Neutrophil (primary cell): Measurements from ENCODE around the gene CPSF3.

Experiments
- H3K27ac ChIP-seq: fragments of 200-600 bp; sonication (generic); 2 replicates; pipeline ENCODE4 v1.5.1; 2016; ENCODE audit warnings: mild to moderate bottlenecking, moderate library complexity
- H3K27me3 ChIP-seq: fragments of 200-600 bp; sonication (generic); 2 replicates; pipeline ENCODE4 v1.6.0; 2016; ENCODE audit warnings: mild to moderate bottlenecking
- H3K36me3 ChIP-seq: fragments of 200-600 bp; sonication (generic); 2 replicates; pipeline ENCODE4 v1.5.1; 2017
- H3K4me1 ChIP-seq, 2 experiments: fragments of 200-600 bp in 1 of 2; sonication (generic) in 1 of 2; 1 replicate in 1 of 2; 2 replicates in 1 of 2; pipeline versions ENCODE4 v1.5.1 to v1.6.1; 2013 to 2016; ENCODE audit warnings: low read depth in 1 of 2, low read length in 1 of 2, mild to moderate bottlenecking in 1 of 2, moderate library complexity in 1 of 2; ENCODE audit not compliant: control insufficient read depth in 1 of 2, insufficient read depth in 1 of 2
- H3K4me3 ChIP-seq, 2 experiments: fragments of 200-600 bp in 1 of 2; sonication (generic) in 1 of 2; 1 replicate in 1 of 2; 2 replicates in 1 of 2; pipeline ENCODE4 v1.5.1; 2013 to 2016; ENCODE audit warnings: low read depth in 1 of 2, low read length in 1 of 2, mild to moderate bottlenecking in 1 of 2, moderate library complexity in 1 of 2
- H3K9me3 ChIP-seq: fragments of 200-600 bp; sonication (generic); 2 replicates; pipeline ENCODE4 v1.5.1; 2016
- CTCF ChIP-seq: fragments of 200-600 bp; sonication (generic); IDR thresholded peaks from 2 replicates; pipeline ENCODE4 v1.5.1; 2016; ENCODE audit warnings: antibody characterized with exemption

The CPSF3 gene

GRCh38 chr2:9410108-9410507, 13.3 kb upstream of the CPSF3 start:
- H3K36me3 ChIP-seq: peaks cover 41% of the 10 kb centered on the region
- H3K4me1 ChIP-seq: peaks cover 0 to 3% of the 10 kb centered on the region in 2 experiments
- H3K9me3 ChIP-seq: no peaks in the 10 kb centered on the region
- H3K27ac ChIP-seq: no peak overlapping the region
- no peak for TF ChIP-seq CTCF
- H3K27me3 ChIP-seq: no peaks in the 10 kb centered on the region
- H3K4me3 ChIP-seq: no peak overlapping the region

GRCh38 chr2:9412781-9413180, 10.7 kb upstream of the CPSF3 start:
- Histone ChIP-seq H3K27ac (no peak overlapping the region), H3K4me1 (peaks cover 0 to 3% of the 10 kb centered on the region in 2 experiments), H3K36me3 (peaks cover 39% of the 10 kb centered on the region), H3K4me3 (no peak overlapping the region), H3K27me3 (no peaks in the 10 kb centered on the region), H3K9me3 (no peaks in the 10 kb centered on the region)
- TF ChIP-seq CTCF: no peak

- no peak overlapping the region for H3K27ac ChIP-seq
- H3K9me3 ChIP-seq: no peaks in the 10 kb centered on the region
- H3K36me3 ChIP-seq: peaks cover 14% of the 10 kb centered on the region
- H3K4me3 ChIP-seq: no peak overlapping the region
- H3K27me3 ChIP-seq: no peaks in the 10 kb centered on the region
- peaks cover 0 to 3% of the 10 kb centered on the region in 2 experiments for H3K4me1 ChIP-seq
- TF ChIP-seq CTCF: no peak
Measured at GRCh38 chr2:9415516-9416169, 7.8 kb upstream of the CPSF3 start.

- H3K4me1 ChIP-seq: peaks cover 0 to 2% of the 10 kb centered on the region in 2 experiments
- H3K36me3 ChIP-seq: peaks cover 12% of the 10 kb centered on the region
- no peak overlapping the region for H3K4me3 ChIP-seq
- H3K27me3 ChIP-seq: no peaks in the 10 kb centered on the region
- TF ChIP-seq CTCF: no peak
- no peaks in the 10 kb centered on the region for H3K9me3 ChIP-seq
- no peak overlapping the region for H3K27ac ChIP-seq
Measured at GRCh38 chr2:9416267-9416961, 7.0 kb upstream of the CPSF3 start.

- Histone ChIP-seq H3K4me3 (no peak overlapping the region), H3K9me3 (no peaks in the 10 kb centered on the region), H3K27ac (no peak overlapping the region), H3K36me3 (peaks cover 12% of the 10 kb centered on the region), H3K4me1 (peaks cover under 1 to 3% of the 10 kb centered on the region in 2 experiments), H3K27me3 (no peaks in the 10 kb centered on the region)
- no peak for TF ChIP-seq CTCF
Measured at GRCh38 chr2:9416962-9417316, 6.5 kb upstream of the CPSF3 start.
